Adrenal gland (tissue), 5 donors: ENCODE measurements around the gene ASZ1.

Source experiments
- CTCF ChIP-seq, 6 experiments: fragments of 450-650 bp in 4 of 6; fragments of 200-600 bp in 2 of 6; sonication (generic) in 1 of 6; IDR thresholded peaks; 1 replicate in 5 of 6; 2 replicates in 1 of 6; pipeline versions ENCODE4 v1.5.1 to v1.8.0; 2016 to 2021; ENCODE audit warnings: antibody characterized with exemption in 6 of 6, mild to moderate bottlenecking in 2 of 6, moderate library complexity in 1 of 6
- POLR2A ChIP-seq, 2 donors: fragments of 450-650 bp; IDR thresholded peaks; one replicate each; pipeline ENCODE4 v1.6.1; 2017; ENCODE audit warnings: antibody characterized with exemption in 2 of 2, mild to moderate bottlenecking in 2 of 2, moderate library complexity in 1 of 2
- donor health status: DM: no; HTN: no; CAD: no.

DNA sequence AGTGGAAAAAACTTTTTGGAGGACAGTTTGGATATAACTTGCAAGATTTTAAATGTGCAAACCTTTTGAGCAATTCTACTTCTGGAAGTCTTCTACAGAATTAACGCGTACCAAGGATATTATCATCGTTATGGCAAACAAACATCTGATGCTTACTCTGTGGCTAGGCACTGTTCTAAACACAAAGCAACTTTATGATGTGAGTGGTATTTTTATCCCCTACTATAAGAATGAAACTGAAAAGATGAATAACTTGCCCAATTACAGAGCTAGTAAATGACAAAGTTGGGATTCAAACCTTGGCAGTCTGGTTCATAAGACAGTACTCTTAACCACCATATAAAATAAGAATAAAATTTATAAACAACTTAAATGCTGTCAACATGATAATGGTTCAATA is 15.8 kb downstream of the ASZ1 start:
- TF ChIP-seq CTCF (IDR thresholded peaks at IDR 0.05) (no peak), POLR2A (IDR thresholded peaks at IDR 0.05) (no peak)
